Naive thymus-derived CD8-positive, alpha-beta T cell (primary cell): ENCODE data around the gene FBXO46. TPM values are rescaled to one million over a fixed set of nuclear protein-coding genes. Genes with fewer than 3 reads are reported as not detected.

Experiments
- ATAC-seq, 2 donors: fragments of 150-1000 bp; cut with Tn5 transposase in 1 of 2; sonication (Bioruptor Pico), chemical (Tn5 transposase) in 1 of 2; 1 replicate in 1 of 2; 2 replicates in 1 of 2; pipeline ENCODE4 v1.10.0; 2021; ENCODE audit warnings: mild to moderate bottlenecking in 2 of 2, moderate library complexity in 2 of 2
- POLR2A ChIA-PET: fragments of 350-600 bp; sonication (Branson Sonifier 250); formaldehyde crosslinking; loops from one replicate; lab custom pipeline; 2021; ENCODE audit warnings: antibody characterized with exemption; lab: Charles Lee
- DNase-seq, 10 donors: peaks; one replicate each; pipeline versions ENCODE4 v3.0.0 to v3.0.0-alpha.2; 2020 to 2022
- H3K27ac Mint-ChIP-seq, 10 donors: one replicate each; pipeline ENCODE4 v1.8.0; 2020 to 2022; ENCODE audit warnings: mild to moderate bottlenecking in 10 of 10, mixed read lengths in 10 of 10, moderate library complexity in 4 of 10, inconsistent platforms in 1 of 10
- H3K27me3 Mint-ChIP-seq, 5 donors: one replicate each; pipeline ENCODE4 v1.8.0; 2021 to 2022; ENCODE audit warnings: mixed read lengths in 5 of 5
- H3K36me3 Mint-ChIP-seq, 3 donors: one replicate each; pipeline ENCODE4 v1.8.0; 2020 to 2022; ENCODE audit warnings: mixed read lengths in 3 of 3, mild to moderate bottlenecking in 2 of 3, inconsistent platforms in 1 of 3
- H3K4me1 Mint-ChIP-seq, 4 donors: one replicate each; pipeline ENCODE4 v1.8.0; 2021 to 2022; ENCODE audit warnings: mixed read lengths in 4 of 4
- H3K4me3 Mint-ChIP-seq, 10 donors: one replicate each; pipeline ENCODE4 v1.8.0; 2020 to 2022; ENCODE audit warnings: mild to moderate bottlenecking in 10 of 10, mixed read lengths in 10 of 10, moderate library complexity in 6 of 10, inconsistent platforms in 1 of 10
- H3K9me3 Mint-ChIP-seq, 9 donors: one replicate each; pipeline ENCODE4 v1.8.0; 2020 to 2022; ENCODE audit warnings: mixed read lengths in 9 of 9, mild to moderate bottlenecking in 3 of 9, inconsistent platforms in 1 of 9, moderate library complexity in 1 of 9
- microRNA-seq: library from miRNA; unstranded; fragments of <30 nt; microRNA quantifications from one replicate; pipeline ENCODE4 v1.2.0, GENCODE V29; 2022; ENCODE audit warnings: borderline microRNAs expressed
- polyA plus RNA-seq, 3 donors: library from polyadenylated mRNA; unstranded; fragments of 300-500 nt; fragmentation: Illumina TruSeq; gene quantifications; one replicate each; pipeline ENCODE4 v1.2.3, GENCODE V29; 2021
- total RNA-seq, 8 experiments: library from RNA in 2 of 8; stranded (reverse) in 2 of 8; gene quantifications; one replicate each; pipeline ENCODE4 v1.2.3 and lab custom pipeline; 2021 to 2026

Gene FBXO46
- total and polyA plus RNA-seq, 5 experiments from 2014 or later: 12.4 to 42.3 (median 15.2) TPM

DNA sequence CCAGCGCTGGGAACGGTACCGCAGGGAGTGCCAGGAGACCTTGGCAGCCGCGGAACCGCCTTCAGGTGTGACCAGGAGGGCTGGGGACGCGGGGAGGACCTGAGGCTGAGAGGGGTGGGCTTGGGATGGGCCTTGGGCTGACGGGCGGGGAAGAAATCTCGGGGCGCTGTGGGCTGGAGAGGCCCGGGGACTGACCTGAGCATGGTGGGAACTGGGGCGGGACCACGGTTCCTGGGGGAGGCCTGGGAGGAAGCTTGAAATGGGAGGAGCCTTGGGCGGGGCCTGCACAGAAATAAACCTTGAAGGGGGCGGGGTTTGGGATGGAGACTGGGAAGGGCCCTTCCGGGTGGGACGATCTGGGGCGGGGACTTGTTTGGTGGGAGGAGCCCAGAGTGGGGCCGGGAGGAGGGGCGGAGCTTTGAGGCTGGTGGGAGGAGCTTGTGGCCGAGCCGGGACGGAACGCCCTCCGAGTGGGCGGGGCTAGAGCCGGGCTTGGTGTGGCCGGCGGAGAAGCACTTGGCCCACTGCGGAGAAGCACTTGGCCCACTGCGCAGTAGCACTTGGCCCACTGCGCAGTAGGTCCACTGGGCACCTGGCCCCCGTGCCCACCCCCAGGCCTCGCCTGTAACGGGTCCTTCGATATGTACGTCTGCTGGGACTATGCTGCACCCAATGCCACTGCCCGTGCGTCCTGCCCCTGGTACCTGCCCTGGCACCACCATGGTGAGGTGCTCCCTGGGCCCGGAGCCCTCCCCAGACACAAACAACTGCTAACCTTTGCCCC is 59.8 kb downstream of the FBXO46 start:
- H3K27me3 Mint-ChIP-seq: peaks cover 0 to 7% (median 3%) of the 10 kb centered on the region in 5 donors
- POLR2A ChIA-PET: interaction anchor here (0.5 to 1.6 kb wide), 3 partner anchors 10 to 204 kb away, joined by 3 to 6 read pairs (median 3); partner anchors contain the start of gene QPCTL
- peak overlapping the region; percentile 24 to 95 (median 64) for H3K4me3 Mint-ChIP-seq

GRCh38 chr19:45668342-45668871 is 62.3 kb downstream of the FBXO46 start:
- Mint-ChIP-seq H3K9me3 (no peaks in the 10 kb centered on the region), H3K27ac (peak overlapping the region; percentile 75 to 95 (median 92)), H3K4me3 (peak overlapping the region; percentile 85 to 97 (median 94)), H3K27me3 (peaks cover 0 to 12% (median 3%) of the 10 kb centered on the region in 5 donors), H3K36me3 (peaks cover 0 to 2% (median 0%) of the 10 kb centered on the region in 3 donors), H3K4me1 (peaks cover 19 to 42% (median 37%) of the 10 kb centered on the region in 4 donors)
- POLR2A ChIA-PET: interaction anchor here (0.9 to 1.9 kb wide), 4 partner anchors 9 to 48 kb away, joined by 3 to 5 read pairs (median 4); no protein-coding TSS in a partner anchor
- ATAC-seq: peak; percentile 56
- DNase-seq: peak in 5 of 10 donors; percentile 27 to 44 (median 33)

More for the DNA sequence above, 59.8 kb downstream of the FBXO46 start:
- ATAC-seq (peak; percentile 10 to 34), DNase-seq (peak; percentile 28 to 74 (median 42))
- H3K36me3 Mint-ChIP-seq: peaks cover 0 to 2% (median 0%) of the 10 kb centered on the region in 3 donors
- peaks cover 19 to 40% (median 35%) of the 10 kb centered on the region in 4 donors for H3K4me1 Mint-ChIP-seq
- peak overlapping the region in 4 of 10 donors; percentile 44 to 84 (median 64) for H3K27ac Mint-ChIP-seq
- H3K9me3 Mint-ChIP-seq: no peaks in the 10 kb centered on the region

GRCh38 chr19:45667620-45668341 is 62.9 kb downstream of the FBXO46 start, which contains the start of gene GIPR:
TSS of gene GIPR (plus strand) at chr19:45668221. CDS start at chr19:45669521, 1,300 bp downstream.
- H3K4me3 Mint-ChIP-seq: peak within 1 kb of the TSS; percentile 85 to 97 (median 94)
- ATAC-seq: peak; percentile 41 to 52
- H3K27ac Mint-ChIP-seq: peak within 1 kb of the TSS; percentile 75 to 95 (median 92)
- H3K36me3 Mint-ChIP-seq: peaks cover 0 to 2% (median 0%) of the 10 kb centered on the region in 3 donors
- POLR2A ChIA-PET: interaction anchor here (0.6 to 1.1 kb wide), 5 partner anchors 9 to 202 kb away, joined by 3 to 5 read pairs (median 3); partner anchors contain the start of gene SNRPD2
- peaks cover 19 to 42% (median 37%) of the 10 kb centered on the region in 4 donors for H3K4me1 Mint-ChIP-seq
- peak in 8 of 10 donors; percentile 27 to 68 (median 35) for DNase-seq
- H3K27me3 Mint-ChIP-seq: peaks cover 0 to 12% (median 3%) of the 10 kb centered on the region in 5 donors
- no peaks in the 10 kb centered on the region for H3K9me3 Mint-ChIP-seq

DNA sequence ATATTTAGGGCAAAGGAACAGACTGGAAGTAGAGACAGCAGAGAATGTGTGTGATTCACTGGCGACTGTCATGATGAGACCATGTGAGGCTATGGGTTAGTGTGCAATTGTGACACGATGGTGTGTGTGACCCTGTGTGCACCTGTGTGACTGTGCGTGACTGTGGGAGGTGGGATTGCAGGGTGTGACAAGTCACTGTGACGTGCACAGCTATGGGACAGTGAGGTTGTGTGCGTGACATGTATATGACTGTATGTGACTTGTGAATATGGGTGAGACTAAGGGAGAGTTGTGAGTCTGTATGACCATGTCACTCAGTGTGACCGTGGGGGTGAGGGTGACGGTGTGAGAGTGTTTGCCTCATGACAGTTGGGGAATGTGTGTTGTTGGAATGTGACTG is 66.1 kb downstream of the FBXO46 start:
- Mint-ChIP-seq H3K9me3 (no peaks in the 10 kb centered on the region), H3K27ac (peak overlapping the region in 1 of 10 donors; percentile 0), H3K4me3 (no peak overlapping the region), H3K4me1 (peaks cover 16 to 29% (median 23%) of the 10 kb centered on the region in 4 donors), H3K36me3 (no peaks in the 10 kb centered on the region), H3K27me3 (peaks cover 4 to 11% (median 9%) of the 10 kb centered on the region in 5 donors)
- DNase-seq (no peak), ATAC-seq (no peak)
- POLR2A ChIA-PET: interaction anchor here (0.7 kb wide), 1 partner anchor 107 kb away, joined by 3 read pairs; no protein-coding TSS in a partner anchor

DNA sequence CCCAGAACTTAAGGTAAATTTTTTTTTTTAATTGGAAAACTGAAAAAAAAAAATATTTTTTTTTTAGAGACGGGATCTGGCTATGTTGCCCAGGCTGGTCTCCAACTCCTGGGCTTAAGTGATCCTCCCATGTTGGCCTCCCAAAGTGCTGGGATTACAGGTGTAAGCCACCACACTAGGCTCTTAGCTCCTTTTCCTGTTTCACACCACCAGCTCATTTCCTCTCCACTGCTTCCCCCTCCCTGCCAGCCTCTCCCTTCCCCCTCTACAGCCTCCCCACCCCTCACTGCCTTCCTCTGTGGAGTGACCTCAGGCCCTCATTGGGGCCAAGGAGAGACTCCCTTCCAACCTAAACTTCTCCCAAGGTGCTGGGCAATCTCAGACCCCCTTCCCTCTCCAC is 66.9 kb downstream of the FBXO46 start:
- no peak for DNase-seq

DNA sequence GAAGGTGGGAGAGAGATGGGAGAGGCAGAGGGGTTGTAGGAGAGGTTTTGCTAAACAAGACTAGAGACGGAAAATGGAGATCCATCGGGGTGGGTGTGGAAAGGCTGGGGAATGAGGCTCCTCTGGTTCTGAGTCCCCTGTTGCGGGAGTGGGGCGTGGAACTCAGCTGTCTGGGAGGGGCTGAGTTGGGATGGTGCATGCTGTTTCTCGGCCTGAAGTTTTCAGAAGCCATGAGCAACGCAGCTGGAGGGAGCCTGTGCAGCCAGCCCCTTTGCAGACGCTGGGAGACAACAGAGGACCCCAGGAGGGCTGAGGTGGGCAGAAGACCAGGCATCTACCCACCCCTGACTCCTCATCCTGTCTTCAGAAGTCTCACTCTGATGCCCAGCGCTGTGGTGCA is 70.1 kb downstream of the FBXO46 start:
- H3K4me3 Mint-ChIP-seq: no peak overlapping the region
- H3K27ac Mint-ChIP-seq: no peak overlapping the region
- peaks cover 0 to 6% (median 3%) of the 10 kb centered on the region in 4 donors for H3K4me1 Mint-ChIP-seq
- ATAC-seq (no peak), DNase-seq (no peak)
- POLR2A ChIA-PET: interaction anchor here (0.6 kb wide), 1 partner anchor 16 kb away, joined by 3 read pairs; no protein-coding TSS in a partner anchor
- H3K36me3 Mint-ChIP-seq: no peaks in the 10 kb centered on the region
- peaks cover 2 to 15% (median 10%) of the 10 kb centered on the region in 5 donors for H3K27me3 Mint-ChIP-seq
- no peaks in the 10 kb centered on the region for H3K9me3 Mint-ChIP-seq

More for the DNA sequence above, 66.9 kb downstream of the FBXO46 start:
- peaks cover 14 to 21% (median 15%) of the 10 kb centered on the region in 4 donors for H3K4me1 Mint-ChIP-seq
- ATAC-seq: no peak
- no peaks in the 10 kb centered on the region for H3K36me3 Mint-ChIP-seq
- H3K27me3 Mint-ChIP-seq: peaks cover 2 to 13% (median 10%) of the 10 kb centered on the region in 5 donors
- H3K9me3 Mint-ChIP-seq: no peaks in the 10 kb centered on the region
- peak overlapping the region in 1 of 10 donors; percentile 29 for H3K27ac Mint-ChIP-seq
- peak overlapping the region in 1 of 10 donors; percentile 73 for H3K4me3 Mint-ChIP-seq
- POLR2A ChIA-PET: no interaction called here

Small RNA genes lying within 50 kb of the gene (microRNA-seq; reads per million reads assigned to microRNA genes)
- gene MIR642A: not detected
- not detected for gene MIR642B

Other genes starting within 250 kb of the FBXO46 start
- gene RTN2, start 233.8 kb downstream of the FBXO46 start, total RNA-seq: 1 to 10 TPM; 1.0 to 1.8 TPM
- under 1 TPM in 2 of 3 donors, not detected in 1; 0.27 to 0.41 TPM for gene RTN2, start 233.8 kb downstream of the FBXO46 start, polyA plus RNA-seq
- gene PPM1N, start 232.5 kb downstream of the FBXO46 start, total RNA-seq: 10 to 100 TPM; 12.4 to 15.6 TPM
- 1 to 10 TPM; 7.2 to 8.7 (median 7.7) TPM for gene PPM1N, start 232.5 kb downstream of the FBXO46 start, polyA plus RNA-seq
- gene VASP, start 223.4 kb downstream of the FBXO46 start, total RNA-seq: 10 to 100 TPM; 72.0 to 72.1 TPM
- gene VASP, start 223.4 kb downstream of the FBXO46 start, polyA plus RNA-seq: 10 to 100 TPM; 39.9 to 49.6 (median 49.0) TPM
- gene OPA3, start 146.1 kb downstream of the FBXO46 start, total RNA-seq: 10 to 100 TPM in 1 of 2 experiments, 1 to 10 TPM in 1; 8.8 to 10.6 TPM
- gene OPA3, start 146.1 kb downstream of the FBXO46 start, polyA plus RNA-seq: 10 to 100 TPM in 2 of 3 donors, 1 to 10 TPM in 1; 7.5 to 25.3 (median 13.2) TPM
- not detected for gene GPR4, start 128.7 kb downstream of the FBXO46 start, total RNA-seq
- not detected for gene GPR4, start 128.7 kb downstream of the FBXO46 start, polyA plus RNA-seq
- 10 to 100 TPM; 52.1 to 56.8 TPM for gene EML2, start 91.5 kb downstream of the FBXO46 start, total RNA-seq
- 10 to 100 TPM in 2 of 3 donors, 1 to 10 TPM in 1; 8.8 to 17.8 (median 11.5) TPM for gene EML2, start 91.5 kb downstream of the FBXO46 start, polyA plus RNA-seq
- 10 to 100 TPM in 1 of 2 experiments, 1 to 10 TPM in 1; 9.7 to 10.4 TPM for gene GIPR, start 62.7 kb downstream of the FBXO46 start, total RNA-seq
- gene GIPR, start 62.7 kb downstream of the FBXO46 start, polyA plus RNA-seq: under 1 TPM in 2 of 3 donors, not detected in 1; 0.38 to 0.61 TPM
- 100 to 1,000 TPM; 395 to 410 TPM for gene SNRPD2, start 38.9 kb downstream of the FBXO46 start, total RNA-seq
- 1,000 to 10,000 TPM; 1,119 to 1,289 (median 1,220) TPM for gene SNRPD2, start 38.9 kb downstream of the FBXO46 start, polyA plus RNA-seq
- 10 to 100 TPM in 1 of 2 experiments, 1 to 10 TPM in 1; 7.3 to 11.4 TPM for gene QPCTL, start 38.2 kb downstream of the FBXO46 start, total RNA-seq
- 1 to 10 TPM in 2 of 3 donors, under 1 TPM in 1; 0.65 to 2.3 (median 1.6) TPM for gene QPCTL, start 38.2 kb downstream of the FBXO46 start, polyA plus RNA-seq
- gene MEIOSIN, start 2.5 kb upstream of the FBXO46 start, total RNA-seq: not detected
- not detected for gene MEIOSIN, start 2.5 kb upstream of the FBXO46 start, polyA plus RNA-seq
- gene SIX5, start 38.4 kb upstream of the FBXO46 start, total RNA-seq: 1 to 10 TPM; 1.4 to 1.8 TPM
- gene SIX5, start 38.4 kb upstream of the FBXO46 start, polyA plus RNA-seq: under 1 TPM; 0.08 to 0.11 (median 0.09) TPM
- gene DMPK, start 51.6 kb upstream of the FBXO46 start, total RNA-seq: 10 to 100 TPM; 44.2 to 44.3 TPM
- gene DMPK, start 51.6 kb upstream of the FBXO46 start, polyA plus RNA-seq: under 1 TPM; 0.60 to 0.99 (median 0.81) TPM
- gene DMWD, start 61.9 kb upstream of the FBXO46 start, total RNA-seq: 10 to 100 TPM; 49.5 to 54.1 TPM
- 10 to 100 TPM in 2 of 3 donors, 1 to 10 TPM in 1; 8.0 to 16.5 (median 11.9) TPM for gene DMWD, start 61.9 kb upstream of the FBXO46 start, polyA plus RNA-seq
- gene RSPH6A, start 84.4 kb upstream of the FBXO46 start, total RNA-seq: under 1 TPM; 0.36 to 0.57 TPM
- not detected for gene RSPH6A, start 84.4 kb upstream of the FBXO46 start, polyA plus RNA-seq
- gene SYMPK, start 132.3 kb upstream of the FBXO46 start, total RNA-seq: 10 to 100 TPM; 89.9 to 91.1 TPM
- 10 to 100 TPM in 2 of 3 donors, 1 to 10 TPM in 1; 4.4 to 15.4 (median 13.8) TPM for gene SYMPK, start 132.3 kb upstream of the FBXO46 start, polyA plus RNA-seq
- gene FOXA3, start 133.4 kb upstream of the FBXO46 start, total RNA-seq: not detected
- not detected for gene FOXA3, start 133.4 kb upstream of the FBXO46 start, polyA plus RNA-seq
- 10 to 100 TPM; 32.9 to 33.8 TPM for gene IRF2BP1, start 155.2 kb upstream of the FBXO46 start, total RNA-seq
- 1 to 10 TPM; 7.0 to 9.1 (median 7.6) TPM for gene IRF2BP1, start 155.2 kb upstream of the FBXO46 start, polyA plus RNA-seq
- gene MYPOP, start 171.7 kb upstream of the FBXO46 start, total RNA-seq: 10 to 100 TPM; 10.5 to 10.9 TPM
- under 1 TPM in 1 of 3 donors, not detected in 2; 0.23 TPM for gene MYPOP, start 171.7 kb upstream of the FBXO46 start, polyA plus RNA-seq
- not detected for gene NANOS2, start 183.9 kb upstream of the FBXO46 start, total RNA-seq
- not detected for gene NANOS2, start 183.9 kb upstream of the FBXO46 start, polyA plus RNA-seq
- gene NOVA2, start 243.0 kb upstream of the FBXO46 start, total RNA-seq: not detected
- not detected for gene NOVA2, start 243.0 kb upstream of the FBXO46 start, polyA plus RNA-seq